GM12801 (cell line): Measurements from ENCODE around the gene TBC1D3E.
"Not testable (repeated sequence)": the region's sequence is repeated elsewhere in the genome, so short reads cannot be mapped to it uniquely, and the experiment has no call there.

Experiments used
- TF ChIP-seq, protein P1 (sequence below): IDR thresholded peaks from one replicate; pipeline ENCODE4 v1.5.1; 2011; ENCODE audit warnings: control low read depth; ENCODE audit not compliant: insufficient read length; ENCODE audit errors: extremely low read depth

Gene TBC1D3E

DNA sequence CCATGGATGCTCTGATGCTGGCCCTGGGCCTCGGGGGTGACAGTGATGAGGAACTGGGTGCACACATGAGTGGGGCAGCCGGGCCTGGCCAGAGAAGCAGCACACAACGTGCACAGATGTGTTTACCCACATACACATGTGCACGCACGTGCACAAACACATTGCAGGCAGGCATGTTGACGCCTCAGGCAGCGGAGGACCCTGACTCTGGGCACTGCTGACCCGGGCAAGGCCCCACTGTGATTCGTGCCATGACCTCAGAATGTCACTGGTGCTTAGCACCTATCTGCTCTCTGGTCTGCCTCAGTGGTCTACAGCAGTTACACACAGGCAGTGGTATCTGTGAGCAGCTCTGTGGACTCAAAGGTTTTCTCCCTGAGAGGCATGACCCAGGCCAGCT, at the start of gene TBC1D3E:
TBC1D3E (plus strand) TSS at position 301 of the 400 bp plus-strand sequence. CDS start 1,545 bp downstream, outside the sequence.
- TF ChIP-seq, protein P1, sequence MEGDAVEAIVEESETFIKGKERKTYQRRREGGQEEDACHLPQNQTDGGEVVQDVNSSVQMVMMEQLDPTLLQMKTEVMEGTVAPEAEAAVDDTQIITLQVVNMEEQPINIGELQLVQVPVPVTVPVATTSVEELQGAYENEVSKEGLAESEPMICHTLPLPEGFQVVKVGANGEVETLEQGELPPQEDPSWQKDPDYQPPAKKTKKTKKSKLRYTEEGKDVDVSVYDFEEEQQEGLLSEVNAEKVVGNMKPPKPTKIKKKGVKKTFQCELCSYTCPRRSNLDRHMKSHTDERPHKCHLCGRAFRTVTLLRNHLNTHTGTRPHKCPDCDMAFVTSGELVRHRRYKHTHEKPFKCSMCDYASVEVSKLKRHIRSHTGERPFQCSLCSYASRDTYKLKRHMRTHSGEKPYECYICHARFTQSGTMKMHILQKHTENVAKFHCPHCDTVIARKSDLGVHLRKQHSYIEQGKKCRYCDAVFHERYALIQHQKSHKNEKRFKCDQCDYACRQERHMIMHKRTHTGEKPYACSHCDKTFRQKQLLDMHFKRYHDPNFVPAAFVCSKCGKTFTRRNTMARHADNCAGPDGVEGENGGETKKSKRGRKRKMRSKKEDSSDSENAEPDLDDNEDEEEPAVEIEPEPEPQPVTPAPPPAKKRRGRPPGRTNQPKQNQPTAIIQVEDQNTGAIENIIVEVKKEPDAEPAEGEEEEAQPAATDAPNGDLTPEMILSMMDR = not testable (repeated sequence)
